ENCODE data around the gene ANO1.

DNA sequence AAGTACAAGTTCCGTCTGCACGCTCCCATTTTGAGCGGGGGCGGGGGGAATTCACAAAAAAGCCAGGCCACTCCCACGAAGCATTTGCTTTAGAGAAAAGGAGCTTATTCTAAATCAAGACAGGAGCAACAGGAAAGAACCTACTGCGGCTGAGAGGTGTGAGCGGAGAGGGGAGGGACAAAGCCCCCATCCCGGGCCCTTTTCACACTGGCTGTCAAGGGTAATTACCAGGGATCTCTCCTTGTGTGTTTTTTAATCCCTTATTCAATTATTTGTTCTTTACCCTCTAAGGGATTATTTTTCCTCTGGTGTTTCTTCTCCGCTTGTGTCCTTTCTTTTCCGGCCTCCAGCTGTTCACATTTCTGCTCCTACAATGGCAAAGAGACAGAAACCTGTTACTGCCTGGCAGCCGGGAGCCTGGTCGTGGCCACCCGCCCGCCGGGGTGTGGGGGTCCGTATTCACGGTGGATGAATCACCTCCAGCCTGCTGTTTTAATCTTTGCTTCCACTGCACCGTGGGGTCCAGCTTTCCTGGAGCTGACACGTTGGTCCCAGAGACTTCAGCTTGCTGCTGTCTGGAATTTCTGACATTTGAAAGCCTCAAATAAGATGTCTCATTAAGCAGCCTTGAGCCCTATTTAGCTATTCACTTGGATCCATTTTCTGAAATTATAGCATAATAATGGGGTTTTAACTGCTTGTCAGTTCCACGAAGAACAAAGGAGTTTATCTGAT lies 63.5 kb downstream of the ANO1 start:
- TF ChIP-seq, protein P1, sequence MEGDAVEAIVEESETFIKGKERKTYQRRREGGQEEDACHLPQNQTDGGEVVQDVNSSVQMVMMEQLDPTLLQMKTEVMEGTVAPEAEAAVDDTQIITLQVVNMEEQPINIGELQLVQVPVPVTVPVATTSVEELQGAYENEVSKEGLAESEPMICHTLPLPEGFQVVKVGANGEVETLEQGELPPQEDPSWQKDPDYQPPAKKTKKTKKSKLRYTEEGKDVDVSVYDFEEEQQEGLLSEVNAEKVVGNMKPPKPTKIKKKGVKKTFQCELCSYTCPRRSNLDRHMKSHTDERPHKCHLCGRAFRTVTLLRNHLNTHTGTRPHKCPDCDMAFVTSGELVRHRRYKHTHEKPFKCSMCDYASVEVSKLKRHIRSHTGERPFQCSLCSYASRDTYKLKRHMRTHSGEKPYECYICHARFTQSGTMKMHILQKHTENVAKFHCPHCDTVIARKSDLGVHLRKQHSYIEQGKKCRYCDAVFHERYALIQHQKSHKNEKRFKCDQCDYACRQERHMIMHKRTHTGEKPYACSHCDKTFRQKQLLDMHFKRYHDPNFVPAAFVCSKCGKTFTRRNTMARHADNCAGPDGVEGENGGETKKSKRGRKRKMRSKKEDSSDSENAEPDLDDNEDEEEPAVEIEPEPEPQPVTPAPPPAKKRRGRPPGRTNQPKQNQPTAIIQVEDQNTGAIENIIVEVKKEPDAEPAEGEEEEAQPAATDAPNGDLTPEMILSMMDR (IDR thresholded peaks at IDR 0.05; ENCODE audit: low read length): no peak
- no peak for TF ChIP-seq EZH2 (IDR thresholded peaks at IDR 0.05; ENCODE audit: borderline replicate concordance, low read length)
